Measurements from ENCODE around the gene COL28A1. TPM values are rescaled to one million over a fixed set of nuclear protein-coding genes. Genes with fewer than 3 reads are reported as not detected.

Gene COL28A1
- total and polyA plus RNA-seq, 5 donors from 2014 or later: 0.35 TPM; not detected in 4

DNA sequence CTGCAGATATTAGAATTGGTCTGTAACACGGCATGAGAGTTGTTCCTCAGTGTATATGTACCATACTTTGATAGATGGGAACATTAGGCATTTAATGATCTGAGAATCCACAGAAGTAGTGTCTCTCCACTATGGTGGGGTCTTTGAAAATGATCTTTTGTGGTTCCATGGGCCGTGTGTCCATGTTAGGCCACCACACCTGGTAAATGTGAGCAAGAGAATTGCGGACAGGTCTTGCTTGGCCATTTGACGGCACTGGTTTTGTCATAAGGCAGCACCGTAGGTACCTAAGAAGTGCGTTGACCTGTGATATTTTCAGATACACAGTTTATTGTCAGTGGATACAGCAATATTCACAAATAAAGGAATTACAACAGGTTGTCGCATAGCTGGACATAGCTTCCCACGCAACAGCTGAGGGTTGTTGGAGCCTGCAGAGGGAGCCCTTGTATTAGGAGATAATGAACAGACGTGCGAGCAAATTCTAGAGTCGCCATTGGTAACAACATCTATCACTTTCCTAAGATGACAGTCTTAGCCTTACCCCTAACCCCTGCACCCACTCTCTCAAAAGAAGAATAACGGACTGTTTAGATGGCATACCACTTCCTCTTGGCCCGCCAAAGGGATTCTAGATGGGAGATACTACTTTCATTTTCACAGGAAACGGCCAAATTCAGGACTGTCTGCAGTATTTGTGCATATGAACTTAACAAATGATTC, 111.4 kb downstream of the COL28A1 start:
- DNase-seq: peak in 2 of 3 donors; percentile 10 to 41
- H3K27ac ChIP-seq (ENCODE audit: insufficient read depth, low read length, poor library complexity, severe bottlenecking): no peak overlapping the region
- Mint-ChIP-seq H3K9me3 (no peaks in the 10 kb centered on the region), H3K27ac (peak overlapping the region in 1 of 3 donors; percentile 6), H3K36me3 (no peaks in the 10 kb centered on the region), H3K4me1 (peaks cover 0 to 7% (median 7%) of the 10 kb centered on the region in 4 donors), H3K4me3 (peak overlapping the region in 3 of 4 donors; percentile 76 to 86 (median 81)), H3K27me3 (peaks cover 18% of the 10 kb centered on the region)
- H3K36me3 ChIP-seq (ENCODE audit: control insufficient read depth, insufficient read depth, low read length): no peaks in the 10 kb centered on the region
- peaks cover 8% of the 10 kb centered on the region for H3K4me1 ChIP-seq (ENCODE audit: control insufficient read depth, insufficient read depth, low read length, poor library complexity, severe bottlenecking)
- H3K9me3 ChIP-seq (ENCODE audit: control insufficient read depth in 2 of 2, low read length in 2 of 2): no peaks in the 10 kb centered on the region
- peak; percentile 50 for ATAC-seq (ENCODE audit: low read depth in 2 of 2)
- peaks cover 3% of the 10 kb centered on the region for H3K27me3 ChIP-seq (ENCODE audit: control insufficient read depth, insufficient read depth, low read length)
- peak overlapping the region; percentile 78 for H3K4me3 ChIP-seq (ENCODE audit: low read depth, low read length)

DNA sequence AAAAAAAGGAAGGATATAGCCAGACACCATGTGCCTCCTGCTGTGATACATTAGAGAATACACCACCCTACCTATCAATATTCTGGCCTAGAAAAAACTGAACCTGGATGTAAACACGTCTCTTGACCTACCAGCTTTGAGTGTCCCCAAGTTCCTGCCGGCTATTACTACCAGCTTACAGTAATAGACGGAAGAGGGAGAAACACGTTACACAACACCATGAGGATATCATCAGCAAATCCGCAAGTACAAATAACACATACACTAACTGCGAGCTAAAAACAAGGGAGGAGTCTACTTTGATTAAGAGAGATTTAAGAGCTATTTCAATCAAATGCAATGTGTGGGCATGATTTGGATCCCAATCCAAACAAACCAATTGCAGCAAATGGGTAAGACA, 113.0 kb downstream of the COL28A1 start:
- no peaks in the 10 kb centered on the region for H3K9me3 ChIP-seq (ENCODE audit: control insufficient read depth in 2 of 2, low read length in 2 of 2)
- no peak overlapping the region for H3K4me3 ChIP-seq (ENCODE audit: low read depth, low read length)
- Mint-ChIP-seq H3K4me1 (peaks cover 0 to 7% (median 7%) of the 10 kb centered on the region in 4 donors), H3K36me3 (no peaks in the 10 kb centered on the region), H3K4me3 (no peak overlapping the region), H3K27ac (no peak overlapping the region), H3K27me3 (peaks cover 12% of the 10 kb centered on the region), H3K9me3 (no peaks in the 10 kb centered on the region)
- no peaks in the 10 kb centered on the region for H3K36me3 ChIP-seq (ENCODE audit: control insufficient read depth, insufficient read depth, low read length)
- ATAC-seq (ENCODE audit: low read depth in 2 of 2) (no peak), DNase-seq (no peak)
- H3K4me1 ChIP-seq (ENCODE audit: control insufficient read depth, insufficient read depth, low read length, poor library complexity, severe bottlenecking): peaks cover 8% of the 10 kb centered on the region
- no peak overlapping the region for H3K27ac ChIP-seq (ENCODE audit: insufficient read depth, low read length, poor library complexity, severe bottlenecking)
- H3K27me3 ChIP-seq (ENCODE audit: control insufficient read depth, insufficient read depth, low read length): peaks cover 3% of the 10 kb centered on the region

DNA sequence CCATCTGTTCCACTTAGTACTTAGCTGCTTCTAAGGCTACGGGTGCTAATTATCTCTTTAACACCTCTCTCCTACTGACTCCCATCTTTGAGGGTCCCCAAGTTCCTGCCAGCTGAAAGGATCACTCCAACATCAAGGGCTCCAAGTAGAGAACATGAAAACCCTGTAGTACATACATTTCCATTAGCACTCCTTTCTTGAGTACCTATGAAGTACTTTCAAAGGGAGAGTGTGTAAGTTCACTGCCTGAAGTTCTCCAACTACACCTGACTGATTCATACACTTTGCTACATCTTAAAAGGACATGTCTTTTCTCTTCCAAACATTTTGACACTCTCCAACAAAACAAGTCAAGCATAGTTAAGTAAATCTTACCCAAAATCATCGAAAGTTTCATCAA, 113.8 kb downstream of the COL28A1 start:
- H3K36me3 Mint-ChIP-seq: no peaks in the 10 kb centered on the region

DNA sequence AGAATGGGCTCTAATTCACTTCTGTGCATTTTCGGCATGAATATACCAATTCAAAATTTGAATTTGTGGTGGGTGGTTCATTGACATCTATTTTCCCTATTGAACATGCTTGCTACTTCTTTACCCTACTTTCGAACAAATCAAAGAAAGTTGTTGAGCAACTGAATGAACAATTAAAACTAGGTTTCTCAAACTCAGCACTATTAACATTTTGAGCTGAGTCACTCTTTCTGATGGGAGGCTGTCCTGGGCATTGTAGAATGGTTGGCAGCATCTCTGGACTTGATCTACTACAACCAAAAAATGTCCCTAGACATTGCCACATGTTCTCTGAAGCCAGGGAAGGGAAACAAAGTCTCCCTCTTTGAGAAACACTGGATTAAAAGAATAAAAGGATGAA, 116.7 kb downstream of the COL28A1 start:
- no peaks in the 10 kb centered on the region for H3K4me1 ChIP-seq (ENCODE audit: control insufficient read depth, insufficient read depth, low read length, poor library complexity, severe bottlenecking)
- no peaks in the 10 kb centered on the region for H3K27me3 ChIP-seq (ENCODE audit: control insufficient read depth, insufficient read depth, low read length)
- H3K4me1 Mint-ChIP-seq: peaks cover 0 to 6% (median 1%) of the 10 kb centered on the region in 4 donors
- H3K9me3 ChIP-seq (ENCODE audit: control insufficient read depth in 2 of 2, low read length in 2 of 2): no peaks in the 10 kb centered on the region
- no peak for DNase-seq
- H3K36me3 Mint-ChIP-seq: no peaks in the 10 kb centered on the region
- no peak overlapping the region for H3K27ac ChIP-seq (ENCODE audit: insufficient read depth, low read length, poor library complexity, severe bottlenecking)
- no peak for ATAC-seq (ENCODE audit: low read depth in 2 of 2)
- no peaks in the 10 kb centered on the region for H3K27me3 Mint-ChIP-seq
- no peak overlapping the region for H3K27ac Mint-ChIP-seq
- H3K9me3 Mint-ChIP-seq: no peaks in the 10 kb centered on the region
- no peaks in the 10 kb centered on the region for H3K36me3 ChIP-seq (ENCODE audit: control insufficient read depth, insufficient read depth, low read length)
- H3K4me3 Mint-ChIP-seq: no peak overlapping the region
- no peak overlapping the region for H3K4me3 ChIP-seq (ENCODE audit: low read depth, low read length)

More for the DNA sequence above, 113.8 kb downstream of the COL28A1 start:
- no peak overlapping the region for H3K27ac ChIP-seq (ENCODE audit: insufficient read depth, low read length, poor library complexity, severe bottlenecking)
- Mint-ChIP-seq H3K9me3 (no peaks in the 10 kb centered on the region), H3K27me3 (peaks cover 8% of the 10 kb centered on the region), H3K4me1 (peaks cover 0 to 7% (median 7%) of the 10 kb centered on the region in 4 donors), H3K4me3 (no peak overlapping the region), H3K27ac (no peak overlapping the region)
- H3K36me3 ChIP-seq (ENCODE audit: control insufficient read depth, insufficient read depth, low read length): no peaks in the 10 kb centered on the region
- H3K9me3 ChIP-seq (ENCODE audit: control insufficient read depth in 2 of 2, low read length in 2 of 2): no peaks in the 10 kb centered on the region
- no peaks in the 10 kb centered on the region for H3K27me3 ChIP-seq (ENCODE audit: control insufficient read depth, insufficient read depth, low read length)
- no peak overlapping the region for H3K4me3 ChIP-seq (ENCODE audit: low read depth, low read length)
- DNase-seq (no peak), ATAC-seq (ENCODE audit: low read depth in 2 of 2) (no peak)
- peaks cover 8% of the 10 kb centered on the region for H3K4me1 ChIP-seq (ENCODE audit: control insufficient read depth, insufficient read depth, low read length, poor library complexity, severe bottlenecking)

DNA sequence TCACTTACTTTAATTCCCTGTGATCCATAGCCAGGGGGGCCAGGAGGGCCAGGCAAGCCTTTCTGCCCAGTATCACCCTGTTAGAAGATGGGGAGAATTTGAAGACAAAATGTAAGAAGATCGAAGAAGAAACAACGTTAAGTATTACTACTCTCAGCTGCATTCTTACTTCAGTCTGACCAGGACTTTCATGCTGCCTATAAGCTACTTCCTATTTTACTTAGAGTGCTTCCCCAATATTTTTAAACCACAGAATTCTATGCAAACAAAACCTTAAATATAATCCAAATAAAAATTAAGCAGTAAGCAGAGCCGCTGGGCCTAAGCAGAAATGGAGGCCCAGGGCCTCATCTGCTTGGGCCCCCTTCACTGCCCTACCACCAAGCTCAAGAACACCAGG, 117.8 kb downstream of the COL28A1 start:
- no peaks in the 10 kb centered on the region for H3K27me3 Mint-ChIP-seq
- Histone ChIP-seq H3K4me3 (ENCODE audit: low read depth, low read length) (no peak overlapping the region), H3K27me3 (ENCODE audit: control insufficient read depth, insufficient read depth, low read length) (no peaks in the 10 kb centered on the region), H3K4me1 (ENCODE audit: control insufficient read depth, insufficient read depth, low read length, poor library complexity, severe bottlenecking) (no peaks in the 10 kb centered on the region), H3K36me3 (ENCODE audit: control insufficient read depth, insufficient read depth, low read length) (no peaks in the 10 kb centered on the region), H3K9me3 (ENCODE audit: control insufficient read depth in 2 of 2, low read length in 2 of 2) (no peaks in the 10 kb centered on the region), H3K27ac (ENCODE audit: insufficient read depth, low read length, poor library complexity, severe bottlenecking) (no peak overlapping the region)
- DNase-seq (no peak), ATAC-seq (ENCODE audit: low read depth in 2 of 2) (no peak)
- no peaks in the 10 kb centered on the region for H3K9me3 Mint-ChIP-seq
- H3K36me3 Mint-ChIP-seq: no peaks in the 10 kb centered on the region
- H3K27ac Mint-ChIP-seq: no peak overlapping the region
- H3K4me1 Mint-ChIP-seq: peaks cover 0 to 6% (median 1%) of the 10 kb centered on the region in 4 donors
- no peak overlapping the region for H3K4me3 Mint-ChIP-seq

DNA sequence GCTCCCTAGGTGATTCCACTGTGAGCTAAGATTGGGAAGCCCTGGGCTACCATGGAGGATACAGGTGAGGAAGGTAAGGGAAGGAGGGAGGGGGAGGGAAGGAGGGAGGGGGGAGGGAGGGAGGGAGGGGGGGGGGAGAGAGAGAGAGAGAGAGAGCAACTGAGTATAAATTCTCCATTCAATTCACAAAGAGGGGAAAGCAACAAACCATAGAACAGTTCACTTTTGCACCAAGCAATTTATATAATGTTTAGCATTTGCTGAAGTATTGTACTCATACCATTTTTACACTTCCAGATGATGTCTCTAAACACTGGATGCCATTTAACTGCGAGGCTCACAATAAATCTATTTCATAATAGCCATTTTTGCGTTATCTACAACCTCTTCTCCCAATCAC, 118.3 kb downstream of the COL28A1 start:
- ATAC-seq (ENCODE audit: low read depth in 2 of 2): no peak
- Histone ChIP-seq H3K9me3 (ENCODE audit: control insufficient read depth in 2 of 2, low read length in 2 of 2) (no peaks in the 10 kb centered on the region), H3K27me3 (ENCODE audit: control insufficient read depth, insufficient read depth, low read length) (no peaks in the 10 kb centered on the region), H3K4me1 (ENCODE audit: control insufficient read depth, insufficient read depth, low read length, poor library complexity, severe bottlenecking) (no peaks in the 10 kb centered on the region), H3K36me3 (ENCODE audit: control insufficient read depth, insufficient read depth, low read length) (no peaks in the 10 kb centered on the region), H3K27ac (ENCODE audit: insufficient read depth, low read length, poor library complexity, severe bottlenecking) (no peak overlapping the region), H3K4me3 (ENCODE audit: low read depth, low read length) (no peak overlapping the region)
- Mint-ChIP-seq H3K9me3 (no peaks in the 10 kb centered on the region), H3K27me3 (no peaks in the 10 kb centered on the region), H3K27ac (no peak overlapping the region), H3K36me3 (no peaks in the 10 kb centered on the region), H3K4me3 (no peak overlapping the region), H3K4me1 (peaks cover 0 to 6% (median 1%) of the 10 kb centered on the region in 4 donors)
- no peak for DNase-seq

DNA sequence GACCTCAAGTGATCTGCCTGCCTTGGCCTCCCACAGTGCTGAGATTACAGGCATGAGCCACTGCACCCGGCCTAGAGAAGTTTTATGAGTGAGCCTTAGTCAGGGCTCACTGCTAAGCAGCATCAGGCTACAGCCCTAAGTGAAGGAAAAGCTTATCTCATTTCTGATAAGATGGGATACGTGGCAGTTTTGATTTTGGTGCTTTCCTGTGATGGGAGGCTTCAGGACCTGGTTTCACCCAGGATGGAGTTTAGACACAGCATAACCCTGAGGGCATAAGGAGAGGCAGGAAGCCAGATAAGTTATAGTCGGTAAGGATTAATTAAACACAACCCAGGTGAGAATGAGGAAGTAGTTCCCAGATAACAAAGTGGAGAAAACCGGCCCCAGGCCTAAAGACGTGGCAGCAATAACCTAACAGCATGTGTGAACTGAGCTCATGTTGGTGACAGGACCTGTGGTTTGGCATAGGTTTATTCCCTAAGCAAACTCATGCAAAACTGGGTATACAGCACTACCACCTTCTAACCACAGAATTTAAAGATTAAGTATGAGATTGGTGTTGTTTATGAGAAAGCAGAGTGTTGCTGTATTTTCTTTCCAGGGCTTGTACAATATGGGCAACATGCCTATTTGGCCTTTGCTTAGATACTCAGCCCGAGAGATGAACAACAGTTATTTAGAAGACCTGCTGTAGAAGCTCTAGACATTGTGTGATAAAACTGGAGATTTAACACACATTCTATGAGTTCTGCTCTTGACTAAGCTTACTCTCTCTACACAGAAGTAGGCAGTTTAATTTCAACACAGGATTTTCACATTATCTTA, 119.4 kb downstream of the COL28A1 start:
- H3K4me1 ChIP-seq (ENCODE audit: control insufficient read depth, insufficient read depth, low read length, poor library complexity, severe bottlenecking): no peaks in the 10 kb centered on the region
- Mint-ChIP-seq H3K27ac (peak overlapping the region in 1 of 3 donors; percentile 45), H3K4me3 (no peak overlapping the region), H3K36me3 (no peaks in the 10 kb centered on the region), H3K9me3 (peaks cover 0 to 3% (median 0%) of the 10 kb centered on the region in 7 donors), H3K4me1 (peaks cover 0 to 6% (median 1%) of the 10 kb centered on the region in 4 donors), H3K27me3 (peaks cover 4% of the 10 kb centered on the region)
- peaks cover 2% of the 10 kb centered on the region for H3K27me3 ChIP-seq (ENCODE audit: control insufficient read depth, insufficient read depth, low read length)
- H3K4me3 ChIP-seq (ENCODE audit: low read depth, low read length): no peak overlapping the region
- DNase-seq: no peak
- ATAC-seq (ENCODE audit: low read depth in 2 of 2): no peak
- no peaks in the 10 kb centered on the region for H3K36me3 ChIP-seq (ENCODE audit: control insufficient read depth, insufficient read depth, low read length)
- H3K27ac ChIP-seq (ENCODE audit: insufficient read depth, low read length, poor library complexity, severe bottlenecking): no peak overlapping the region
- no peaks in the 10 kb centered on the region for H3K9me3 ChIP-seq (ENCODE audit: control insufficient read depth in 2 of 2, low read length in 2 of 2)
